AML-193 (cell line): ENCODE results near the gene TOB2.
"Not testable (repeated sequence)": the region's sequence is repeated elsewhere in the genome, so short reads cannot be mapped to it uniquely, and the experiment has no call there.

Experiments used
- DNase-seq, 2 experiments: peaks; one replicate each; lab custom pipeline; 2025; lab: John Stamatoyannopoulos, UW

Gene TOB2

DNA sequence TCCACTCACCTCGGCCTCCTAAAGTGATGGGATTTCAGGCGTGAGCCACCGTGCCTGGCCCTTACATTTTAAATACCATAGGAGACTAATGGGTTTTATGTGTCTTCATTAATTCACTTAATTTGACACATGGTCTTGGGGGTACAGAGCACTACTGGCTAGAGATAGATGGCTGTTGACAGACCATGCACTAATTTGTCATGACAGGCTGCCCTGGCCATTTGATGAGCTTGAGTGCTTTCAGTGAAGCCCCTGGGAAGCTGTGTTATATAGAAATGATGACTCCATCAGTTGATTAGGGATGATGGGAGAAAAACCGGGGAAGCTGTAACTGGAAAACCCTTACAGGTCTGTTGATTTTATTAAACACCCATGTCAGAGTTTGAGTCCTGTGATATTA, 15.3 kb upstream of the TOB2 start:
- no peak for DNase-seq

DNA sequence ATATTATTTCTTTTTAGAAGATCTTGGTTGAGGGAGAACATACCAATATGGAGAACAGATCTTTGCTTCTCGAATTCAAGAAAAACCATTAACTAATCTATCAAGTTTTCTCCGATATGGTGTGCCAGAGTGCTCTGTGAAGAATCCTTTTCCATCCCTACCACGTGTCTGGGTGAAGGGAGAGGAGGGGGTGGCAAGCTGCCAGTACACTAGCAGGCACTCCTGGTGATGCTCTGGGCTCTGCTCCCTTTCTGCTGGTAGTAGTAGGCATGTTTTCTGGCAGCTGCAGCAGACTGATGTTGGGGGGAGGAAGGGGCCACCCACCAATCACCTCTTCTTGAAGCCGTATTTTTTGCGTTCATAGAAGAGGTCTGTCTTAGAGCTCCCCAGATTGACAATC, 13.5 kb upstream of the TOB2 start:
- DNase-seq: not testable (repeated sequence)

DNA sequence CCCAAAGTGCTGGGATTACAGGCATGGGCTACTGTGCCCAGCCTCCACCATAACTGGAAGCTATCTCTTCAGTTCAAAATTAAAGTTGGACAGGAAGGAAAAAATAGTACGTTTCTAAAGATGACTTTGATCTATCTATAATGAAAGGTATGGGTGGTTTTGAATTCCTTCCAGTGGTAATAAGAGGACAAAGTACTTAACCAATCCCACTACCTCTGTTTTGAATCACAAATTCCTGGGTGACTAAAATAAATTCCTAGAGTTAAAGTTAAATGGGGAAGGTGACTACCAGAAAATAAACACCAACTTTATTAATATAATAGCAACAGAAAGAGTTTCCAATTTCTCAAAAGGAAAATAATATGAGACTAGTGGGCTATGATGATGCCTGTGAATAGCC, 12.8 kb upstream of the TOB2 start:
- DNase-seq: no peak

DNA sequence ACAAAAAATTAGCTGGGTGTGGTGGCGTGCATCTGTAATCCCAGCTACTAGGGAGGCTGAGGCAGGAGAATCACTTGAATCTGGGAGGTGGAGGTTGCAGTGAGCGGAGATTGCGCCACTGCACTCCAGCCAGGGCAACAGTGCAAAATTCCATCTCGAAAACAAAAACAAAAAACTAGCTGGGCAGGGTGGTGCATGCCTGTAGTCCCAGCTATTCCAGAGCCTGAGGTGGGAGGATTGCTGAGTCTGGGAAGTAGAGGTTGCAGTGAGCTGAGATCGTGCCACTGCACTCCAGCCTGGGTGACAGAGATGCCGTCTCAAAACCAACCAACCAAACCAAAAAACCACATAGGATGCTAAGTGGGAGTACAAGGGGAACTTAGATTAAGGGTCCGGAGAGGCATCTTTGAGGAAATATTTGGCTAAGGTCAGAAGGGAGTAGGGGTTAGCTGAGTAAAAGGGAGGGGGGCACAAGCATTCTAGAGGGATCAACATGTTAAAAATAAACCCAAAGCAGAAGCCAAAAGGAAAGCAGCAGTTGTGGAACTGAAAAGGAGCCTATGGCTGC, 11.6 kb upstream of the TOB2 start:
- DNase-seq: no peak

DNA sequence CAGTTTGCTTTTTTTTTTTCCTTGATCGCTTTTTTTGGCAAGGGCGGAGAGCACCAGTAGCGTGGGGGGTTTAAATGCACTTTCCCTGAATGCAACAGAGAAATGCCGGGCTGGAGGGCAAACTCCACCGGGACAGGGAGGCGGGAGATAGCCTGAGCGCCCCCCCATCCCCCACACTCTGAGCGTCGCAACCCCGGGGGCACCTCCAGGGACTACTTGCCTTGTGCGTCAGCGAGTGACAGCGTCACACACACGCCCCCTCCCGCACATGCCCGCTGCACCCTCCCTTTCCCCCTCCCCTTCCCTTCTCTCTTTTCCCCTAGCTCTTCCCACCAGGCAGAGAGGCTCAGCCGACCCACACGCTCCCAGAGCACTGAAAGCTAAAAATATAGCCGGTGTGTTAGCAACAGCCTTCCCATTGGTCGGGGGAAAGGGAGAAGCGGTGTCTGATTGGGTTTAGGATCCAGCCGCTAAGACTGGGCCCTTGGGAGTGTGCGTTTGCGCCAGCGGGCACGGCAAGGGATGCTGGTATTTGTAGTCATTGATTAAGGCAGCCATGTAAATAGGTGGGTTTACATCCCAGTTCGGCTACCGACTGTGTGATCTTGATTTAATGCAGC, 1.7 kb upstream of the TOB2 start:
- DNase-seq: peak; percentile 95 to 98

DNA sequence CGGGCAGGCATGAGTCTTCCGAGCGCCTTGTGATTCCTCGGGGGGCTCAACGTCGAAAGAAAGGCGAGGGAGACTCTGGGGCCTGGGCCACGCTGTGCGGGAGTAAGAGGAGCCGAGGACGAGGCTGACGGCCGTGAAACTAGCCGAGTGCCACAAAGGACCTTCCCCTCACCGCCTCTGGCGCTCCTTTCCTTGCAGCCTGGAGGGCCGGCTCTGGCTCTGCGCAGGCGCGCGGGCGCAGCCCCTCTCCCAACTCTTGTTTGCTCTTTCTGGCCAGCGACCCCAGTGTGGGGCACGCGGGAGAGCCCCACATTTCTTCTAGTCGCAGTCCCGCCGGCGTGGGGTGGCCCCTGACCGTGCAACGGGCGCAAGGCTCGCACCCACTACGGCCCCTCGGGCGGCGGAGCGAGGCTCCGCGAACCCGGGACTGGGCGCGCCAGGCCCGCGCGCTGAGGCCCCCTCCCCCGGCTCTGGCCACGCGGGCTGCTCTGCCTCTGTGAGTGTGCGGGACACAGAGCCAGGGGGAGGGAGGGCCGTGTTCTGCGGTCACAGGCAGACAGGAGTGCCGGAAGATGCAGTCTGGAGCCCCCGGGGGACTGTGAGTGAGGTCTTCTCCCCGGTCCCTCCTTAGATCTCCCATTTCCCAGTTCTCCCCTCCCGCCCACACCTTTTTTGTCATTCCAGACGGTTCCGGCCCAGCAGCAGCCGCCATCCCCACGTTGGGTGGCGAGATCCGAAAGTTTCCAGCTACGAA, 1.0 kb upstream of the TOB2 start:
- peak; percentile 26 to 44 for DNase-seq

DNA sequence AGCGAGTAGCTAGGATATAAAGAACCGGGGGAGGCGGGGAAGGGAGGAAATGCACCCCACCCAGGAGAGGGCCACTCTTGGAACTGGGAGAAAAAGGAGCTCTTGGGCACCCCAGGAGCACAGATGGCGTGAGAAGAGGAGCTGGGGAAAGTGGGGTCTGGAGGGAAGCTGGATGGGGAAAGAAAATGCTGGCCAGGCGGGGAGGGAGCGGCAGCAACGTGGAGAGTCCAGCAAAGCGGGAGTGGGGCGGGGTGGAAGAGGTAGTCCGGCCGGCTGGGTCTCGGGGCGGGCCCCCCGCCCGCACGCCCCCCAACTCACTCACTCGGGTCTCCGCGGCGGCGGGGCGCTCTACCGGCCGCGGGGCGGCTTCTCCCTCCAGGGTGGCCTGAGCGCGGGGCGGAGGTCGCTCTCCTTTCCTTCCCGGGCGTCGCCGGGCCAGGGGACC, 522 bp downstream of the TOB2 start:
- no peak for DNase-seq

DNA sequence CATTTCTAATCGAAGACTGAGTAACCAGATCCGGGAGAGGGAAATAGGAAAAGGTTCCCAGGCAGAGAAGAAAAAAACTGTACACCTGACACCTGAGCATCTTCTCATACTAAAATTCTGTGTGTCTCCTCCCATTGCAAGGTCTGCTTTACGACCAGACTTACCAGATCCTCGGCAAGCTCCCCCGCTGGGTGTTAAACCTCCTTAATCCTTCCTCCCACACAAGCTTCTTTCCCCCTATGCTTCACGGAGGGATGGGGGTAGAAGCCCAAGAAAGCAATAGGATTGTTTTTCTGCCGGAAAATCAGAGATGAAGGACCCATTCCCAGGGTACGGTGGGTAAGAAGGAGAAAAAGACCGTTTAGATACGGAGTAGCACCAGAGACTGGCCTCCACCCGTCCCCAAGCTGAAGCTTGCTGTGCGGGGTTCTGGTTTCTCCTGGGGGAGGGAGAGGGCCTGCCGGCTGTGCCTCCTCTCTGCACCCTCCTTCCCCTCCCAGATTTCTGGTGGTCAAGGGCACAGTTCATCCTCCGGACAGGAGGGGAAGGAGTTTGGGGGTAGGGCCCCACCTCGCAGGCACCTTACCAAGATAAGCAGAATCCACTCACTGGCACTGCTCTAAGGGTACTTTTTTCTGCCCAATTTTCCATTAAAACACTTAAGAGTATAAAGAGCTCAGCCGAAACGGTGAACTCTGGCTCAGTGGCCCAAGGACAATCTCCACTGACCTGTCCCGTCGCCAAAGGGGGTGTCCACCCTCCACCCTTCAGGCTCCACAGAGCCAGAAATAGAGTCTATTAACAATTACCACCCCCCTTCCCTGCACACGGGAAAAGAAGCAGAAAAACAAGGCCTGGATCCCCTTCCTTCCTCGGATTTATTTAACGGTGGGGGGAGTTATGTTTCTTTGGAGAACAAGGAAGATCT, 1.2 kb downstream of the TOB2 start:
- peak in 1 of 2 experiments; percentile 7 for DNase-seq

DNA sequence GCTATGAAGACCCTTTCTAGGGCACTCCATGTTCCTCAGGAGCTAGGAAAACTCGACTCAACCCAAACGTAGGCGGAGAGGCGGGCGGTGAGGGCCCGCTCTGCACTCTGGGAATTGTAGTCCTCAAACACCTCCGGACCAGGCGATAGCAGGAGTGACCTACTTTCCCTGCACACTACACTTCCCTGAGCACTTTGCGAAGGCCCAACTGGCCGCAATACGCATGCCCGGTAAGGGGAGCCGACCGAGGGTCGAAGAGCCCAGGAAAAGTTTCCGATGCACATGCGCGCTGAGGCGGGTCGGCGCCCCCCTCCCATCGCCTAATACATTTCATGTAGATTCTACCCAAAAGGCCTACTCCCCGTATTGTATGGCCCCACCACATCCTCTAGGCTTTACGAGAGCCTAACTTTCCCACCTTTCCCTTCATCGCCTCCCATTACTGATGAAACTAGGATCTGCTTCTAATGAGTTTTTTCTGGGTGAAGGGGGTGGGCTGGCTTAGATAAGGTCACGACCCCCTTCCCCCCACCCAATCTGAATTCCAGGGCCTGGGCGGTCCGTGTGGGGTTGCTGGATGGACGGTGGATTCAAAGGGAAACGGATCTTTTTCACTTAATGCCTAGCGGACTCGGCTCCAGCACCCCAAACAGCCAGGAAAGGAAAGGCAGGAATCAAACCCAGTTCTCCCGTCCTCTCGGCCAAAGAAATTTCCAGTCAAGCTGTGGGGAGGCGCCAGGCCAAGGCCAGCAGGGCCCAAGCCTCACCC, 2.1 kb downstream of the TOB2 start:
- peak; percentile 93 for DNase-seq

DNA sequence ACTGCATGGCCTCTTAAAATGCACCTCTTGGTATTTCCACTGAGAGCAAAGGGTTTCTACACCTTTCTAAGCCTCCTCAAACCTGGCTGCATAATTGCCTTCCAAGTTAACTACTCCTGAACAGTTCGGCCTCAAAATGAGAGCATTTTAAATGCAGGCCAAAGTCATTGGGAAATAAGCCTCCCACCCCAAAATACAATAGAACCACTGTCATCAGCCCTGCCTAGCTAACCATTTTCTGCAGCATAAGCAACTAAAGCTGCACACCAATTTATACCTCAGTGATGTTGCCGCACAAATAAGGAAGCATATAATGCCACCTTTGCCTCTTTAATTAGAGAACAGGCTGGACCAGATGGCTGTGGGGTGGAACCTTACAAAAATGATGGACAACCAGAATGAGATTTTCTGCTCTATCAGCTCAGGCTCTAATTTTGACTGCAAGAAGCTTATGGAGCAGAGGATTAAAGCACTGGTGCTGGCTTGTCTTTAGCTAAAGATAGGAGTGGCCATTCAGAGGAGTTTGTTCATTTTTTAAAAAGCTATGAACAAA, 4.3 kb downstream of the TOB2 start:
- no peak for DNase-seq

DNA sequence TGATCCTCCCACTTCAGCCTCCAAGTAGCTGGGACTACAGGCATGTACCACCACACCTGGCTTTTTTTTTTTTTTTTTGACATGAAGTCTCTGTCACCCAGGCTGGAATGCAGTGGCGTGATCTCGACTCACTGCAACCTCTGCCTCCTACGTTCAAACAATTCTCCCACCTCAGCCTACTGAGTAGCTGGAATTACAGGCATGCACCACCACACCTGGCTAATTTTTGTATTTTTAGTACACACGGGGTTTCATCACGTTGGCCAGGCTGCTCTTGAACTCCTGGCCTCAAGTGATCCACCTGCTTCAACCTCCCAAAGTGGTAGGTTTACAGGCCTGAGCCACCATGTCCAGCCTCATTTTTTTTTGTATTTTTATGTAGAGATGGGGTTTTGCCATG, 6.1 kb downstream of the TOB2 start:
- not testable (repeated sequence) for DNase-seq

DNA sequence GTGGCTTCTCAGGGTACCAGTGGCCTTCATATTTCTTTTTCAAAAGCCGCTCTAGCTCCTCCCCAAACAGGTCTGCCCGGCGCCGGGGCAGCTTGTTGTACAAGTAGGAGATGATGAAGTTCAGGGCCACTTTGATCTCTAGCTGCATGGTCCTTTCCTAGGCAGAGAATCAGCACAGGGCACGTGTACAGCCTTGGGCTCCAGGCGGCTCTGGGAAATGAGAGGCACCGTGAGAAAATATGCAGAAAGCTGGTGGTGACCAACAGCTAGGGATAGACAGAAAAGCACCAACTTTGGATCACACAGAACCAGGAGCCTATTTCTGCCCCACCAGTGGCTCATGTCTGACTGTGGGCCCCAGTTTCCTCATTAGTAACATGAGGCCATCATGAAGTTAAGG, 9.4 kb downstream of the TOB2 start:
- no peak for DNase-seq

DNA sequence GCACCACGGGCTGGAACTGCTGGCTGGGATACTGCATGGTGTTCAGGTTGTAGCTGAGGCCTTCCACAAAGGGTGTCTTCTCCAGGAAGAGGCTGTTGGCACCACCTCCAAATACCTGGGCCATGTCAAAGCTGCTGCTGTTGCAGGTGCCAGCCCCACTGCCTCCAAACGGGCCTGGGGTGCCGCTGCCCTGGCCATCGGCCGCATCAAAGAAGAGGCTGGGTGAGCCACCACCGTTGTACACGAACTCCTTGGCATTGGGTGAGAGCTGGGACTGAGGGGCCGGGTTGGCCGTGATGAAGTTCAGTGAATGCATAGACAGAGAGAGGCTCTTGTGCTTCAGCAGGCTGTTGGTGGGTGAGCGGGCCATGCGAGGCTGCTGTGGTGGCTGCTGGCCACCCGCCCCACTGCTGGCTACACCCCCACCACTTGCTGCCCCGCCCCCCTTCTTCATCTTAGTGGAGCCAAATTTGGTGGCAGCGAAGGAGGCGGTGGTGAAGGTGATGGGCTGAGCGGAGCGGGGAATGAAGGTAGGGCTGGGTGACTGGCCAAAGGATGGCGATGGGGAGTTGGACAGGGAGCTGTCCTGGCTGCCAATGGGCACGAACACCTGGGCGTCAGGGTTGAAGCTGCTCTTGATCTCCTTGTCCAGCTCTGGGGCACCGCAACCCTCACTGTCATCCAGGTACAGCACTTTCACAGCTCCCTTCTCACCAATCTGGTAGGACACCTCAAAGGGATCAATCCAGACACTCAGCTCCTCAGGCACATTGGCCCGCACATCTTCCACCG, 10.1 kb downstream of the TOB2 start:
- DNase-seq: no peak

DNA sequence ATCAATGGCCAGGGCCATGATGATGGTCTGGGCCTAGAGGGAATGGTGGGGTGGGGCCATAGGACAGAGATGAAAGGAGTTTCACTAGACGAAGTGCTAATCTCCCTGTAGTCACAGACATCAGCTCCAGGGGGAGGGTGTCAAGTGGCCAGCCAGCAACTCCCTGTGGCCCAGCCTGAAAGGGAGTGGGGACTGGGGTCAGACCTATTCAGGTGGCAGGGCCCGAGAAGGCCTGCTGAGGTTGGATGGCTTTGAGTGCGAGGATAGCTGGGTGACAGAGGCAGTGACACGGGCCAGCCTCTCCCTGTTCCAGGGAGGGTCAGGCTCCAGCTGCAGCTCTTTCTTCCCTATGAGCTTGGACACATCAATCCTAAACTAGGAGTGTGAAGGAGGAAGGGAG, 11.0 kb downstream of the TOB2 start:
- DNase-seq: no peak

DNA sequence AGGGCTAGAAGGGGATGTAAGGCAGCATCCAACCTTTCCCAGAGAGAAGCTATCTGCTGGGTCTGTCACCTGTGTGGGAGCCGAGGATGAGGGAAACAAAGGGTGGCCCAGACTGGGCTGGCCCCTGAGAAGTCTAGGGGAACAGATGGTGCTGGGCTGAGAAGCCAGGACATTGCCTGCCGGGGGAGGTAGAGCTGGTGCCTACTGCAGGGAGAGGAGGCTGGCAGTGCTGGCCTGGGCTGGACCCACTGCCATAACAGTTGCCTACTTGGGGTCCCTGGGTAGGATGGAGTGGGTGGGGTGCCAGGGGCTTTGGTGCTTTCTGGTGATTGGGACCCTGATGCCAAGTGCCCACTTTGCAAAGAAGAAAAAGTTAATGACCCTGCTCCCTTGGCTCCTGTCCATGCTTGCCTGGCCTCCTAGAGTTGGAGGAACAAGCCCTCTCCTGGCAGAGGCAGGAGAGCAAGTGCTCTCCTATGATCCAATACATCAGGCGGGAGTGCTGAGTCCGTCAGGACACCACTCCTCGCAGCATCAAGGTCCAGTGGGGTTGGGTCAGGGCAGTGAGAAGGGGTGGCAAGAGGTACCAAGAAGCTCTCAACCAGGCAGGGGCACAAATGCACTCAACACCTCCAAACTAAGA, 12.1 kb downstream of the TOB2 start:
- not testable (repeated sequence) for DNase-seq

DNA sequence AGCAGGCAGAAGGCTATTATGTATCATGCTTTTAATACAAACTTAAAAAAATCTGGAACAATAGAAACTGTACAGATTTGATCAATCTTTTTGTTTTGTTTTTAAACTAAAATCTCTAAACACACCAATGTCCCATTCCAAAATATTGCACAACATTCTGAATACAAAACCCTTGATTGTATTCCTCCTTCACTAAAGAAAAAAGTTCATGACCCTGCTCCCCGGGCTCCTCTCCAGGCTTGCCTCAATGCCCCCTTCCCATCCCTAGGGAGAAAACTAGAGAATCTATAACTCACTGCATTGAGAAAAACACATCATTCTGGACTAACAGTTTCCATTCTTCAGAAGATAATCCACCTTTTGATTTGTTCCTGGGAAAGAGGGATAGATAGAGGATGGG, 13.1 kb downstream of the TOB2 start:
- DNase-seq: not testable (repeated sequence)

DNA sequence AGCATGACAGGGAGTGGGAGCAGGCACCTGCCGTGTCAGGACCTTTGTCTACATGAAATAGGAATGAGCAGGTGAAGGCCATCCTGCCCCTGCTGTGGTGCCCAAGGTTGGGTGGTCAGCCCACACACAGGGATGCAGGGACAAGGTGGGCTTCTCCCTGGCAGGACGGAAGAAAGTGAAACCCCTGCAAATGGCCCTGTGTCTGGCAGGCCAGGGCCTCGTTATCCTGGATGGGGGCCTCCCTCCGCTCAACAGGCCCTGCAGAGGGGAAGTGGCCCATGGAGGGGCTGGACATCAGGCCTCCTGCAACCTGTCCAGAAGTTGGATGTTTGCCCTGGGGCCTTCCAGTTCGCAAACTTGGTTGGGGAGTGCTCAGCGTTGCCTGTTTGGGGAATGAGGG, 14.9 kb downstream of the TOB2 start:
- no peak for DNase-seq

DNA sequence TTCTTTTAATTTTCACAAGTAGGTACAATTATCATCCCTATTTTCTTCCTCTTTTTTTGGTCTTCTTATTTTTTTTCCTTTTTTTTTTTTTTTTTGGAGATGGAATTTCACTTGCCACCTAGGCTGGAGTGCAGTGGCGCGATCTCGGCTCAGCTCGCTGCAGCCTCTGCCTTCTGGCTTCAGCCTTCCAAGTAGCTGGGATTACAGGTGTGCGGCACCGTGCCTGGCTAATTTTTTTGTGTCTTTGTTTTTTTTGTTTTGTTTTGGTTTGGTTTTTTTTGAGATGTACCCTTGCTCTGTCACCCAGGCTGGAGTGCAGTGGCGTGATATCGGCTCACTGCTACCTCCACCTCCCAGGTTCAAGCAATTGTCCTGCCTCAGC, 16.7 kb downstream of the TOB2 start:
- no peak for DNase-seq

DNA sequence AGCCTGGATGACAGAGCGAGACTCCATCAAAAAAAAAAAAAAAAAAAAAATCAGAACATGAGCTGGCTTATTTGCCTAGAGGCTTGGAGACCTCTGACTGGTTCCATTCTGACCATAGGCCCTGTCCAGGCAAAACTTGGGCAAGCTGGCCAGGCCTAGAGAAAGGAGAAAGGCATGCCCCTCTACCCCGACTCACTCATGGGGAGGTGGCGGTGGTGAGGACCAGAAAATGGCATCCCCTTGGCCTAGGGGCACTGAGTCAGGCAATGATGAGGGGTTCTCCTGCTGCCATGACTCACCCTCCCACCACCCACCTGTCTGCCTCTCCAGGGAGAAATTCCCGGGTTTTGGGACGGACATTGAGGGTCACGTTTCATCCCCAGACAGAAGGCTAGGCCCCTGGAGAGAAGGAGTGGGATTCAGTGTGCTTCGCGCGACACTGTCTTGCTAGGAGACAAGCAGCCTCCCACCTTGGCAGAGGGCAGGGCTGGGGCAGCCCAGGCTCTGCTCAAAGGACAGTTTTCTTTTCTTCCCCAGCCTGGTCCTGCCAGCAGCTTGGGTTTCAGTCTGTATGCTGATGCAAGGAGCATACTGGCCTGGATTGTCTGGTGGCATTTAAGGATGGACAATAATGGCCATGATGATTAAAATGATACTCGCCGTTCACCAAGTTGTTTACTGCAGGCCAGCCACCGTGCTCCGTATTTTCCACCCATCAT, 17.2 kb downstream of the TOB2 start:
- DNase-seq: no peak
